HepG2 (cell line): ENCODE results near the gene ARL10. TPM values are rescaled to one million over a fixed set of nuclear protein-coding genes. Genes with fewer than 3 reads are reported as not detected.
A peak's percentile ranks its signal among the peaks of the same experiment; 100 is the strongest.

Source experiments
- ARID2 ChIP-seq: sonication (generic); formaldehyde crosslinking; IDR thresholded peaks from 2 replicates; pipeline ENCODE4 v1.8.1; 2022; ENCODE audit warnings: mild to moderate bottlenecking, missing genetic modification reagents, borderline replicate concordance
- ELF4 ChIP-seq: sonication (generic); formaldehyde crosslinking; IDR thresholded peaks from 2 replicates; pipeline ENCODE4 v1.5.0; 2020; ENCODE audit warnings: missing genetic modification reagents, mild to moderate bottlenecking, moderate library complexity, borderline replicate concordance
- ERF ChIP-seq: IDR thresholded peaks from 2 replicates; pipeline ENCODE4 v1.6.1; 2018; ENCODE audit warnings: missing biosample characterization, missing genetic modification reagents
- FOSL1 ChIP-seq: sonication (generic); formaldehyde crosslinking; IDR thresholded peaks from 2 replicates; pipeline ENCODE4 v1.9.0; 2021; ENCODE audit warnings: missing genetic modification reagents, borderline replicate concordance
- FUBP1 ChIP-seq: sonication (generic); formaldehyde crosslinking; IDR thresholded peaks from 2 replicates; pipeline ENCODE4 v1.5.1; 2020; ENCODE audit warnings: missing genetic modification reagents, mild to moderate bottlenecking, borderline replicate concordance
- KMT2A ChIP-seq: sonication (generic); formaldehyde crosslinking; IDR thresholded peaks from 2 replicates; pipeline ENCODE4 v1.4.0; 2020; ENCODE audit warnings: missing genetic modification reagents
- MYNN ChIP-seq: sonication (generic); formaldehyde crosslinking; IDR thresholded peaks from 2 replicates; pipeline ENCODE4 v1.4.0; 2020; ENCODE audit warnings: mild to moderate bottlenecking, low read depth, missing genetic modification reagents
- NAIF1 ChIP-seq: sonication (generic); formaldehyde crosslinking; IDR thresholded peaks from 2 replicates; pipeline ENCODE4 v1.5.0; 2020; ENCODE audit warnings: mild to moderate bottlenecking, missing genetic modification reagents, borderline replicate concordance
- NFRKB ChIP-seq: fragments of 450-650 bp; IDR thresholded peaks from 2 replicates; pipeline ENCODE4 v1.6.1; 2017
- POLR2G ChIP-seq: fragments of 200-400 bp; formaldehyde crosslinking; IDR thresholded peaks from 2 replicates; pipeline ENCODE4 v1.6.1; 2018; ENCODE audit warnings: mild to moderate bottlenecking, low read depth, low read length, moderate library complexity
- SALL1 ChIP-seq: sonication (generic); formaldehyde crosslinking; IDR thresholded peaks from 2 replicates; pipeline ENCODE4 v1.8.0; 2022; ENCODE audit warnings: mild to moderate bottlenecking, missing genetic modification reagents
- SALL2 ChIP-seq: sonication (generic); formaldehyde crosslinking; IDR thresholded peaks from 2 replicates; pipeline ENCODE4 v1.8.1; 2023; ENCODE audit warnings: mild to moderate bottlenecking, missing genetic modification reagents, inconsistent platforms
- SETDB1 ChIP-seq: sonication (generic); formaldehyde crosslinking; IDR thresholded peaks from 2 replicates; pipeline ENCODE4 v1.5.1; 2020; ENCODE audit warnings: missing genetic modification reagents, mild to moderate bottlenecking, borderline replicate concordance
- STAT5B ChIP-seq: sonication (generic); formaldehyde crosslinking; IDR thresholded peaks from 2 replicates; pipeline ENCODE4 v1.4.0; 2020; ENCODE audit warnings: missing genetic modification reagents
- TCF12 ChIP-seq, 2 experiments: fragments of 450-650 bp in 1 of 2; sonication (generic) in 1 of 2; formaldehyde crosslinking in 1 of 2; IDR thresholded peaks; 2 replicates each; pipeline versions ENCODE4 v1.6.1 to v1.8.0; 2017 to 2022; ENCODE audit warnings: antibody characterized with exemption in 1 of 2, mild to moderate bottlenecking in 1 of 2, missing genetic modification reagents in 1 of 2, moderate library complexity in 1 of 2
- TEF ChIP-seq: sonication (generic); formaldehyde crosslinking; IDR thresholded peaks from 2 replicates; pipeline ENCODE4 v1.5.0; 2020; ENCODE audit warnings: missing genetic modification reagents
- THAP7 ChIP-seq: sonication (generic); formaldehyde crosslinking; IDR thresholded peaks from 2 replicates; pipeline ENCODE4 v1.8.1; 2023; ENCODE audit warnings: mild to moderate bottlenecking, missing genetic modification reagents
- ZIK1 ChIP-seq: sonication (generic); formaldehyde crosslinking; IDR thresholded peaks from 2 replicates; pipeline ENCODE4 v1.5.0; 2020; ENCODE audit warnings: mild to moderate bottlenecking, low read depth, missing genetic modification reagents, borderline replicate concordance
- ZNF251 ChIP-seq: sonication (generic); formaldehyde crosslinking; IDR thresholded peaks from 2 replicates; pipeline ENCODE4 v1.9.0; 2021; ENCODE audit warnings: mild to moderate bottlenecking, missing genetic modification reagents
- ZNF253 ChIP-seq: sonication (generic); formaldehyde crosslinking; IDR thresholded peaks from 2 replicates; pipeline ENCODE4 v1.8.0; 2022; ENCODE audit warnings: mild to moderate bottlenecking, missing genetic modification reagents, borderline replicate concordance
- ZNF446 ChIP-seq: sonication (generic); formaldehyde crosslinking; IDR thresholded peaks from 2 replicates; pipeline ENCODE4 v1.5.0; 2020; ENCODE audit warnings: mild to moderate bottlenecking, missing genetic modification reagents
- ZNF672 ChIP-seq: sonication (generic); formaldehyde crosslinking; IDR thresholded peaks from 2 replicates; pipeline ENCODE4 v1.8.1; 2022; ENCODE audit warnings: missing genetic modification reagents
- ZNF780A ChIP-seq: sonication (generic); formaldehyde crosslinking; IDR thresholded peaks from 2 replicates; pipeline ENCODE4 v1.8.0; 2022; ENCODE audit warnings: mild to moderate bottlenecking, missing genetic modification reagents, moderate library complexity
- ZNF800 ChIP-seq: sonication (generic); formaldehyde crosslinking; IDR thresholded peaks from 2 replicates; pipeline ENCODE4 v1.4.0; 2020; ENCODE audit warnings: missing genetic modification reagents
- polyA plus RNA-seq, 8 experiments: library from polyadenylated mRNA; depleted of rRNA in 3 of 8; stranded (reverse) in 7 of 8; unstranded in 1 of 8; fragments of >200 nt; fragmentation: Illumina TruSeq in 4 of 8; extraction: Trizol in 4 of 8; gene quantifications; 2 replicates each; pipeline versions ENCODE4 v1.2.1 to v1.2.3, GENCODE V29; 2011 to 2016; ENCODE audit warnings: low read depth in 4 of 8, missing spikeins in 1 of 8, mixed read lengths in 1 of 8; ENCODE audit not compliant: insufficient read depth in 1 of 8
- total RNA-seq, 5 experiments: library from RNA; depleted of rRNA; stranded (reverse); fragments of >200 nt; fragmentation: Illumina TruSeq; extraction: Trizol; gene quantifications; 2 replicates each; pipeline ENCODE4 v1.2.3, GENCODE V29; 2016; ENCODE audit warnings: low read depth in 1 of 5

The ARL10 gene
- total and polyA plus RNA-seq, 2 of the 13 experiments (the other 11 are each of a cell fraction or from before 2014, with no cell fraction given), result 0.18 to 0.50 TPM

GRCh38 chr5:176361437-176362232 lies 3.7 kb upstream of the ARL10 start, which contains the start of gene KIAA1191 (continued):
- TF ChIP-seq TCF12 (IDR thresholded peaks at IDR 0.05) (no peak), TCF12 (CRISPR knock-in tag; IDR thresholded peaks at IDR 0.05) (0 out of 2 replicates have a peak, but pooled peaks have one; percentile 10), SALL1 (CRISPR knock-in tag) (peak; percentile 86; the same call in 1 of the 2 replicates), SALL2 (CRISPR knock-in tag) (no peak; the same call in 1 of the 2 replicates), MYNN (CRISPR knock-in tag) (peak; percentile 74; the same call in 1 of the 2 replicates), ZNF672 (CRISPR knock-in tag) (no peak), ZNF253 (CRISPR knock-in tag) (no peak), ARID2 (no peak), KMT2A (CRISPR knock-in tag) (peak; percentile 94), ZIK1 (CRISPR knock-in tag) (peak; percentile 86; the same call in 1 of the 2 replicates), ZNF446 (CRISPR knock-in tag) (peak; percentile 91; the same call in 1 of the 2 replicates), NAIF1 (peak; percentile 56; the same call in 1 of the 2 replicates), FUBP1 (CRISPR knock-in tag) (no peak), NFRKB (no peak), POLR2G (peak; percentile 98), THAP7 (CRISPR knock-in tag) (0 out of 2 replicates have a peak, but pooled peaks have one; percentile 26), ELF4 (CRISPR knock-in tag) (no peak), FOSL1 (CRISPR knock-in tag) (no peak), SETDB1 (CRISPR knock-in tag) (no peak), TEF (CRISPR knock-in tag) (no peak; the same call in 1 of the 2 replicates), ERF (peak; percentile 87), ZNF251 (CRISPR knock-in tag) (no peak), ZNF800 (CRISPR knock-in tag) (0 out of 2 replicates have a peak, but pooled peaks have one; percentile 52), STAT5B (CRISPR knock-in tag) (0 out of 2 replicates have a peak, but pooled peaks have one; percentile 58), ZNF780A (CRISPR knock-in tag) (0 out of 2 replicates have a peak, but pooled peaks have one; percentile 66)
